Ishikawa (cell line): Measurements from ENCODE around the gene PXN.

Experiments used
- CEBPB ChIP-seq: IDR thresholded peaks from 2 replicates; pipeline ENCODE4 v1.6.1; 2012
- CREB1 ChIP-seq: IDR thresholded peaks from 2 replicates; pipeline ENCODE4 v1.6.1; 2012; ENCODE audit warnings: low read depth
- EGR1 ChIP-seq: IDR thresholded peaks from 2 replicates; pipeline ENCODE4 v1.6.1; 2012
- EP300 ChIP-seq: IDR thresholded peaks from 2 replicates; pipeline ENCODE4 v1.6.1; 2012; ENCODE audit warnings: borderline replicate concordance
- FOXM1 ChIP-seq: IDR thresholded peaks from 2 replicates; pipeline ENCODE4 v1.6.1; 2012; ENCODE audit warnings: low read depth, borderline replicate concordance
- NFIC ChIP-seq: IDR thresholded peaks from 2 replicates; pipeline ENCODE4 v1.6.1; 2012
- RAD21 ChIP-seq: IDR thresholded peaks from 2 replicates; pipeline ENCODE4 v1.6.1; 2012; ENCODE audit warnings: low read depth
- TAF1 ChIP-seq: IDR thresholded peaks from 2 replicates; pipeline ENCODE4 v1.6.1; 2012; ENCODE audit warnings: low read depth, mild to moderate bottlenecking
- TCF12 ChIP-seq: IDR thresholded peaks from 2 replicates; pipeline ENCODE4 v1.6.1; 2012; ENCODE audit warnings: low read depth
- TEAD4 ChIP-seq: IDR thresholded peaks from 2 replicates; pipeline ENCODE4 v1.6.1; 2012
- YY1 ChIP-seq: IDR thresholded peaks from 2 replicates; pipeline ENCODE4 v1.6.1; 2012; ENCODE audit warnings: low read depth
- ZBTB7A ChIP-seq: IDR thresholded peaks from 2 replicates; pipeline ENCODE4 v1.6.1; 2012; ENCODE audit warnings: low read depth
- TF ChIP-seq, protein P1 (sequence below): IDR thresholded peaks from 2 replicates; pipeline ENCODE4 v1.6.1; 2012
- TF ChIP-seq, protein P2 (sequence below): IDR thresholded peaks from 2 replicates; pipeline ENCODE4 v1.6.1; 2012
- TF ChIP-seq, protein P3 (sequence below): IDR thresholded peaks from 2 replicates; pipeline ENCODE4 v1.6.1; 2012; ENCODE audit warnings: low read depth, mild to moderate bottlenecking

PXN gene

DNA sequence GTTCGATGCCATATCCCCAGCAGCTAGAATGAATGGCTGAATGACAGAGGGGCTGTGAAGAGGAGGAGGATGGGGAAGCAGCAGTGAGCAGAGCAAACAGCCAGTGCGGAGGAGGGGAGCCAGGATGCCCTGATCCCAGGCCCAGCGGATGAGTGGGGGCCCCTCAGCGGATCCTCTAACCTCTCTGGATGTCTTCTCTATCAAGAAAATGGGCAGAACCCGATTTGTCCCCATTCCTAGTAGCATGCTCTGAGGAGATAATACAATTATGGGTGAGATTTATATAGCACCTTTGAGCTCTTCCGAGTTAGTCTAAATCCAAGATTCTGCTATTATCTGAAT is 34.6 kb downstream of the PXN start:
- TF ChIP-seq, protein P1, sequence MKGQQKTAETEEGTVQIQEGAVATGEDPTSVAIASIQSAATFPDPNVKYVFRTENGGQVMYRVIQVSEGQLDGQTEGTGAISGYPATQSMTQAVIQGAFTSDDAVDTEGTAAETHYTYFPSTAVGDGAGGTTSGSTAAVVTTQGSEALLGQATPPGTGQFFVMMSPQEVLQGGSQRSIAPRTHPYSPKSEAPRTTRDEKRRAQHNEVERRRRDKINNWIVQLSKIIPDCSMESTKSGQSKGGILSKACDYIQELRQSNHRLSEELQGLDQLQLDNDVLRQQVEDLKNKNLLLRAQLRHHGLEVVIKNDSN, result no peak
- no peak for TF ChIP-seq EP300
- no peak for TF ChIP-seq TEAD4
- no peak for TF ChIP-seq FOXM1
- TF ChIP-seq, protein P2, sequence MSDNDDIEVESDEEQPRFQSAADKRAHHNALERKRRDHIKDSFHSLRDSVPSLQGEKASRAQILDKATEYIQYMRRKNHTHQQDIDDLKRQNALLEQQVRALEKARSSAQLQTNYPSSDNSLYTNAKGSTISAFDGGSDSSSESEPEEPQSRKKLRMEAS, result no peak
- TF ChIP-seq TAF1, result no peak

DNA sequence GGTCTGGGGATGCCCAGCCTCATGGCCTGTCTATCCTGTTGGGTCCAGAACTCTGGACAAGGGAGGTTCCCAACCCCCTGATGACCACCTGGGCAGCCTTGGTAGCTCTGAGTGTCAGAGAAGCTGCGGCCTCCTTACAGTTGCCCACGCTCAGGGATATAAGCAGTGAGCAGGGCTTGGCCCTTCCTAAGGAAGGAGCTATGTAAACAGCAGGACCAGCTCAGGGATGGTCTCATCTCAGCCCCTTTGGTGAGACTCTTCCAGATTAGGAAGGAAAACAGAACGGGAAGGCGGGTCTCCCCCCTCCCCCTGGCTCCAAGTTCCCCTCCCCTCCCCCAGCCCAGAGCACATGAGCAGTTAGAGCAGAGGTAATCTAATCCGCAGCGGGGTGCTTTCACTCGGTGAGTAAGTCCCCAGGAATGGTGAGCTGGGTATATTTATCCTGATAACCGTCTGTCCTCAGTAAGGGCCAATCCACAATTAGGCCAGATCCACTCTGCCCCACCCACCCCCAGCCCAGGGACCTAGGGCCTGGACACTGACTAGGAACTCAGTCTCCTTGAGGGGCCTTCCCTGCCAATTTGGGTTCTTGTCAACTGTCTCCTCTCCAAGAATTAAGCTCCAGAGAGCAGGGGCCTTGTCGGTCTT is 35.1 kb downstream of the PXN start:
- TF ChIP-seq EP300, result peak; percentile 78
- peak; percentile 86 for TF ChIP-seq TEAD4
- TF ChIP-seq ZBTB7A, result no peak
- TF ChIP-seq, protein P1, result peak; percentile 63
- no peak for TF ChIP-seq FOXM1
- no peak for TF ChIP-seq YY1
- TF ChIP-seq, protein P2, result peak; percentile 53; the same call in 1 of the 2 replicates
- no peak for TF ChIP-seq EGR1
- no peak for TF ChIP-seq CREB1
- peak; percentile 67 for TF ChIP-seq NFIC
- TF ChIP-seq TCF12, result peak; percentile 78; the same call in 1 of the 2 replicates
- TF ChIP-seq RAD21, result no peak

DNA sequence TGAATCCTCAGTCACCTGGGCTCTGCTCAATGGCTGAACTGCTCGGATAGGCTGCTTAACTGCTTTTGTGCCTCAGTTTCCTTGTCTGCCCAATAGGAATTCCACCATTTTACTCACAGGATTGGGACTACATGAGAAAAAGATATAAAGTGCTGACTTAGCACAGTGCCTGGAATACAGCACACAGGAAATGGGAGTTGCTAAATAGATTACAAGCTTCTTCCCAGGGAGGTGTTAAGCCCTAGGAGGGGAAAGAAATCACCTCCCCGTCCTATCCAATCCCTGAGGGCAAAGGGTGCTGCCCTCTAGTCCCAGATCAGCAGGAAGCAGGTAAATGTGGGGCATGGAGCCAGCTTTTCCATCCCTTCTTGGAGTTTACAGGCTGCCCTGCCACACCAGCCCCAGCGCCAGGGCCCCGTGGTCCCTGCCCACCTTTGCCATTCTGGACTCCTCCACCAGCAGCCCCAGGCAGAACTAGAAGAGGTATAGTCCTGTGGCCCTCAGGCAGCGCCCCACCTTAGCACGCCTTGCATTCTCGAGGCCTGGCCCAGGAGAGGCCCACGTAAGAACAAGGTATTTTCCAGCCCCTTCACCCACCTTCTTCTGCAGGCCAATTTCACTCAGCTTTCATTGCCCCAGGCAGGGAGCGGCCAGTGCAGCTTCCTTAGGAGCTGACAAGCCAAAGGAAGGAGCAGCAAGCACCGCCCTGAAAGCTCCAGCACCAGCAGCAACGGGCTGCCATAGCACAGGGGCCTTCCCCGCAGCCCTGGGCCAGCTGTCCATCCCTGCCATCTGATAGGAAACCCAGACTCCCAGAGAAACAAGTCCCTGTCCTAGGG is 35.8 kb downstream of the PXN start:
- TF ChIP-seq EGR1 (no peak), NFIC (no peak; the same call in 1 of the 2 replicates), CEBPB (0 out of 2 replicates have a peak, but pooled peaks have one; percentile 23), TEAD4 (no peak), EP300 (0 out of 2 replicates have a peak, but pooled peaks have one; percentile 14), CREB1 (no peak), TAF1 (no peak)
- TF ChIP-seq, protein P2, result peak; percentile 58; the same call in 1 of the 2 replicates

DNA sequence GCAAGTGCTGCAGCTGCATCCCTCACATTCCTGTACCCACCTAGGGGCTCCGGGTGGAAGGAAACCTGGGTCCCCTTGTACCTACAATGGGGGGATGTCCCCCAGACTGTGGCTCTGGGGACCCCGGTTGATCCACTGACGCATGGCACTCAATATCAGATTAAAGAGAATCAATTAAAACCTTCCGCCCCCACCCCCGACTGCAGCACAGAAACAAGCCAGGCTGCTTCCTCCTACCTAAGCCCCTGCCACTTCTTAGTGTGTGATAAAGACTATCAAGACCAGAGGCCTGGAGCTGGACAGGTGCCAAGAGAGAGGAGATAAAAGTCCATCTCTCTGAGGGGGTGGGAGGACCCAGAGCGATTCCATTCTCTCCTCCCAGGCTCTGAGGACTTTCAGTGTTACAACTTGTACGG is 36.5 kb downstream of the PXN start:
- peak; percentile 30; the same call in 1 of the 2 replicates for TF ChIP-seq NFIC
- 0 out of 2 replicates have a peak, but pooled peaks have one; percentile 31 for TF ChIP-seq TAF1
- peak; percentile 90 for TF ChIP-seq ZBTB7A
- TF ChIP-seq CEBPB, result no peak
- TF ChIP-seq, protein P2, result 0 out of 2 replicates have a peak, but pooled peaks have one; percentile 2
- no peak for TF ChIP-seq FOXM1
- peak; percentile 92; the same call in 1 of the 2 replicates for TF ChIP-seq TCF12
- peak; percentile 84; the same call in 1 of the 2 replicates for TF ChIP-seq EP300

DNA sequence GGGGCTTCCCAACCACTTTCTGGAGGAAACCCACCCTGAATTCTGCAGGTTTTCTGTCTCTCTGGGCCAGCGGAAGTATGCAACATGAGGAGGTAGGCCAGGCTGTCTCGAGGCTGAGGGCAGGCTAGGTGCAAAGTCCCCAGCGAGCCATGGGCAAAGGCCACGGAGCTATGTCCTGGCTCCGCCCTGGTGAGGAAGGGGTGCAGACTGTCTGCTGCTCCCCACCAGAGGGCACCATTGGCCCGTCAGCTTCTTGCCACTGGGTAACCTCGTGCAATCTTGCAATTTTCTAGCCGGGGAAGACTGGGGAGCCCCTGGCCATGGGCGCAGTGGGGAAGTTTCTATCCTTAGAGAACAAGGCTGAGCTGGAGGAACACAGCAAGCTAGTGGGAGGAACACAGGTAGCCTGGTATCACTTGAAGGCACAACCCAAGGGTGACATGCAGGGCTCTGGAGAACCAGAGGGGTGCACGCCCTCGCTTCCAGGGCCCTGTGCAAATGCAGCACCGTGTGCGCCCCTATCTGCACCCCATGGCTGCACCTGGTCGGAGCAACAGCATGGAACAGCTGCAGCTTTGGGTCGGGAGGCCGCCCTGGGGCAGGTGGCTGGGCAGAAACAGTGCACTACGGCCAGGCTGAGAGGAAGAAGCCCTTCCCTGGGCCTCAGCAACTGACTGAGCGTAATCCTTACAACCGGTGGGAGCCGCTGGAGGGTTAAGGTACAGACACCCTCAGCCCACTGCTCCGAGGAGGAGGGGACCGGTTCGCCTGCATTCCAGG is 37.0 kb downstream of the PXN start:
- TF ChIP-seq RAD21, result peak; percentile 99
- TF ChIP-seq NFIC, result no peak
- TF ChIP-seq, protein P1, result no peak
- TF ChIP-seq CREB1, result no peak
- TF ChIP-seq, protein P2, result peak; percentile 77; the same call in 1 of the 2 replicates
- no peak; the same call in 1 of the 2 replicates for TF ChIP-seq EP300
- no peak for TF ChIP-seq FOXM1
- TF ChIP-seq ZBTB7A, result peak; percentile 3; the same call in 1 of the 2 replicates
- TF ChIP-seq YY1, result 0 out of 2 replicates have a peak, but pooled peaks have one; percentile 24
- no peak; the same call in 1 of the 2 replicates for TF ChIP-seq TCF12
- TF ChIP-seq TAF1, result no peak
- TF ChIP-seq, protein P3, sequence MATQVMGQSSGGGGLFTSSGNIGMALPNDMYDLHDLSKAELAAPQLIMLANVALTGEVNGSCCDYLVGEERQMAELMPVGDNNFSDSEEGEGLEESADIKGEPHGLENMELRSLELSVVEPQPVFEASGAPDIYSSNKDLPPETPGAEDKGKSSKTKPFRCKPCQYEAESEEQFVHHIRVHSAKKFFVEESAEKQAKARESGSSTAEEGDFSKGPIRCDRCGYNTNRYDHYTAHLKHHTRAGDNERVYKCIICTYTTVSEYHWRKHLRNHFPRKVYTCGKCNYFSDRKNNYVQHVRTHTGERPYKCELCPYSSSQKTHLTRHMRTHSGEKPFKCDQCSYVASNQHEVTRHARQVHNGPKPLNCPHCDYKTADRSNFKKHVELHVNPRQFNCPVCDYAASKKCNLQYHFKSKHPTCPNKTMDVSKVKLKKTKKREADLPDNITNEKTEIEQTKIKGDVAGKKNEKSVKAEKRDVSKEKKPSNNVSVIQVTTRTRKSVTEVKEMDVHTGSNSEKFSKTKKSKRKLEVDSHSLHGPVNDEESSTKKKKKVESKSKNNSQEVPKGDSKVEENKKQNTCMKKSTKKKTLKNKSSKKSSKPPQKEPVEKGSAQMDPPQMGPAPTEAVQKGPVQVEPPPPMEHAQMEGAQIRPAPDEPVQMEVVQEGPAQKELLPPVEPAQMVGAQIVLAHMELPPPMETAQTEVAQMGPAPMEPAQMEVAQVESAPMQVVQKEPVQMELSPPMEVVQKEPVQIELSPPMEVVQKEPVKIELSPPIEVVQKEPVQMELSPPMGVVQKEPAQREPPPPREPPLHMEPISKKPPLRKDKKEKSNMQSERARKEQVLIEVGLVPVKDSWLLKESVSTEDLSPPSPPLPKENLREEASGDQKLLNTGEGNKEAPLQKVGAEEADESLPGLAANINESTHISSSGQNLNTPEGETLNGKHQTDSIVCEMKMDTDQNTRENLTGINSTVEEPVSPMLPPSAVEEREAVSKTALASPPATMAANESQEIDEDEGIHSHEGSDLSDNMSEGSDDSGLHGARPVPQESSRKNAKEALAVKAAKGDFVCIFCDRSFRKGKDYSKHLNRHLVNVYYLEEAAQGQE, result no peak
- TF ChIP-seq CEBPB, result no peak
- TF ChIP-seq EGR1, result no peak
- TF ChIP-seq TEAD4, result peak; percentile 99; the same call in 1 of the 2 replicates
